ENCODE measurements around the gene ZNF275. TPM values are rescaled to one million over a fixed set of nuclear protein-coding genes. Genes with fewer than 3 reads are reported as not detected.

ZNF275 gene
- total RNA-seq, 1 donor from 2014 or later: 7.5 TPM

- H2AFZ ChIP-seq (replicated peaks): no peak overlapping the region
- no peaks in the 10 kb centered on the region for H3K36me3 ChIP-seq
- no peaks in the 10 kb centered on the region for H3K9me3 ChIP-seq (ENCODE audit: low read depth)
- no peak overlapping the region for H3K4me3 ChIP-seq
- no peaks in the 10 kb centered on the region for H3K79me2 ChIP-seq (ENCODE audit: low read depth)
- no peaks in the 10 kb centered on the region for H3K4me1 ChIP-seq
- Mint-ChIP-seq H3K36me3 (no peaks in the 10 kb centered on the region), H3K27me3 (ENCODE audit: insufficient read depth, low read depth) (peaks cover 8% of the 10 kb centered on the region), H3K4me1 (peaks cover 10% of the 10 kb centered on the region), H3K9me3 (peaks cover 19% of the 10 kb centered on the region), H3K27ac (no peak overlapping the region), H3K4me3 (no peak overlapping the region)
- H3K27ac ChIP-seq: no peak overlapping the region
- H3K27me3 ChIP-seq: no peaks in the 10 kb centered on the region
- TF ChIP-seq, protein P1, sequence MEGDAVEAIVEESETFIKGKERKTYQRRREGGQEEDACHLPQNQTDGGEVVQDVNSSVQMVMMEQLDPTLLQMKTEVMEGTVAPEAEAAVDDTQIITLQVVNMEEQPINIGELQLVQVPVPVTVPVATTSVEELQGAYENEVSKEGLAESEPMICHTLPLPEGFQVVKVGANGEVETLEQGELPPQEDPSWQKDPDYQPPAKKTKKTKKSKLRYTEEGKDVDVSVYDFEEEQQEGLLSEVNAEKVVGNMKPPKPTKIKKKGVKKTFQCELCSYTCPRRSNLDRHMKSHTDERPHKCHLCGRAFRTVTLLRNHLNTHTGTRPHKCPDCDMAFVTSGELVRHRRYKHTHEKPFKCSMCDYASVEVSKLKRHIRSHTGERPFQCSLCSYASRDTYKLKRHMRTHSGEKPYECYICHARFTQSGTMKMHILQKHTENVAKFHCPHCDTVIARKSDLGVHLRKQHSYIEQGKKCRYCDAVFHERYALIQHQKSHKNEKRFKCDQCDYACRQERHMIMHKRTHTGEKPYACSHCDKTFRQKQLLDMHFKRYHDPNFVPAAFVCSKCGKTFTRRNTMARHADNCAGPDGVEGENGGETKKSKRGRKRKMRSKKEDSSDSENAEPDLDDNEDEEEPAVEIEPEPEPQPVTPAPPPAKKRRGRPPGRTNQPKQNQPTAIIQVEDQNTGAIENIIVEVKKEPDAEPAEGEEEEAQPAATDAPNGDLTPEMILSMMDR (IDR thresholded peaks at IDR 0.05): no peak
- no peak for TF ChIP-seq EZH2phosphoT487 (IDR thresholded peaks at IDR 0.05)
- TF ChIP-seq EZH2 (IDR thresholded peaks at IDR 0.05): no peak
- DNase-seq (ENCODE audit: low spot score): no peak
- no peak overlapping the region for H3K9ac ChIP-seq
- no peaks in the 10 kb centered on the region for H4K20me1 ChIP-seq (ENCODE audit: low read depth)
- no peaks in the 10 kb centered on the region for H3F3A ChIP-seq (ENCODE audit: low read depth)
- no peak overlapping the region for H3K4me2 ChIP-seq
Measured at GRCh38 chrX:153302796-153303195, 31.2 kb upstream of the ZNF275 start.

DNA sequence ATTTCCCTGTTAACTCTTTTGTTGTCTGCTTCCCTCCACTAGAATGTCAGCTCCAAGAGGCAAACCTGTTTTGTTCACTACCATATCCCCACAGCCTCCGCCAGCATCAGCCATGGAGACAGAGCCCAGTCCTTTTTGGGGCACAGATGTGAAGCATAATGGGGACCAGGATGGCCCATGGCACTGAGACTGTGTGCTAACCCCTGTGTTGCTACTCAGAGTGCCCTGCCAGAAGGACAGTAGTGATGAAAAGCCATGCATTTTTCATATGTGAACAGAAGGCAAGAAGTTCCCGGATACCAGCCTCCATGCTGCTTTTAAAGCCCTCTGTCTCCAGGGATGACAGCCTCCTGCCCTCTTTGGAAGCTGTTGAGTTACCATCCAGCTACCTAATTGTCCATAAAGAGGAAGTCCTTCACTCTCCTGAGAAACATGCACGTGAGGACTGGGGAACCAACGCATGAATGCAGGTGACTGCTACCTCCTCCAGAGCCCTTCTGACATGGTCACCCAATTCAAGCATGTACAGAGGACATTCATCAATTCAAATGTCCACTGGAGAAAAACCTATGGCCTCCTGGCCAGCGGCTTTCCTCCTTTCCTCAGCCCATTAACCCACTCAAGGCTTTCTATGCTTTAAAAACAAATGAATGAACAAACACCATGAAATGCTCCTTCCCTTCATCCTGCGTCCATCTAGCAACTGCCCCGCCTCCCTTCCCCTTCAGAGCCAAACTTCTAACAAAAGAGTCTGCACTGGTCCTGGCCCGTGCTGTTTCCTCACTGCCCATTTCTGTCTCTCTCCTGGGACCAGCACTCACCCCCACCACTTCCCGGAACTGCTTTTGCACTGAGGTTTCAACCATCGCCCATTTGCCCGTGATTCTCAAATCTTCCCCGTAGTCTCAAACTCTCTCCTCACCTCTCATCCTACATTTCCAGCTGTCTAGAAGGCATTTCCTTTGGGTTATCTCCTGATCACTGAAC is 30.4 kb upstream of the ZNF275 start:
- DNase-seq (ENCODE audit: low spot score): no peak
- H3K9me3 ChIP-seq (ENCODE audit: low read depth): no peaks in the 10 kb centered on the region
- no peaks in the 10 kb centered on the region for H3F3A ChIP-seq (ENCODE audit: low read depth)
- no peaks in the 10 kb centered on the region for H3K79me2 ChIP-seq (ENCODE audit: low read depth)
- Mint-ChIP-seq H3K4me1 (peaks cover 10% of the 10 kb centered on the region), H3K27ac (no peak overlapping the region), H3K9me3 (peaks cover 19% of the 10 kb centered on the region), H3K4me3 (peak overlapping the region; percentile 65), H3K27me3 (ENCODE audit: insufficient read depth, low read depth) (peaks cover 8% of the 10 kb centered on the region), H3K36me3 (no peaks in the 10 kb centered on the region)
- H3K9ac ChIP-seq: no peak overlapping the region
- H3K4me2 ChIP-seq: no peak overlapping the region
- no peaks in the 10 kb centered on the region for H3K27me3 ChIP-seq
- H3K27ac ChIP-seq: no peak overlapping the region
- no peaks in the 10 kb centered on the region for H3K4me1 ChIP-seq
- H3K36me3 ChIP-seq: no peaks in the 10 kb centered on the region
- TF ChIP-seq EZH2phosphoT487 (IDR thresholded peaks at IDR 0.05) (no peak), EZH2 (IDR thresholded peaks at IDR 0.05) (no peak)
- TF ChIP-seq, protein P1 (IDR thresholded peaks at IDR 0.05): no peak
- no peaks in the 10 kb centered on the region for H4K20me1 ChIP-seq (ENCODE audit: low read depth)
- H3K4me3 ChIP-seq: no peak overlapping the region
- H2AFZ ChIP-seq (replicated peaks): no peak overlapping the region

- Mint-ChIP-seq H3K27me3 (ENCODE audit: insufficient read depth, low read depth) (peaks cover 8% of the 10 kb centered on the region), H3K27ac (no peak overlapping the region), H3K9me3 (peaks cover 21% of the 10 kb centered on the region), H3K4me3 (no peak overlapping the region), H3K4me1 (peaks cover 10% of the 10 kb centered on the region), H3K36me3 (no peaks in the 10 kb centered on the region)
- Histone ChIP-seq H3K36me3 (no peaks in the 10 kb centered on the region), H3K9ac (no peak overlapping the region), H3K4me2 (no peak overlapping the region), H3K79me2 (ENCODE audit: low read depth) (no peaks in the 10 kb centered on the region), H3K27ac (no peak overlapping the region), H2AFZ (replicated peaks) (no peak overlapping the region), H4K20me1 (ENCODE audit: low read depth) (no peaks in the 10 kb centered on the region), H3F3A (ENCODE audit: low read depth) (no peaks in the 10 kb centered on the region), H3K4me1 (no peaks in the 10 kb centered on the region), H3K9me3 (ENCODE audit: low read depth) (no peaks in the 10 kb centered on the region), H3K4me3 (no peak overlapping the region), H3K27me3 (no peaks in the 10 kb centered on the region)
- DNase-seq (ENCODE audit: low spot score): no peak
- TF ChIP-seq, protein P1 (IDR thresholded peaks at IDR 0.05): no peak
- TF ChIP-seq EZH2 (IDR thresholded peaks at IDR 0.05) (no peak), EZH2phosphoT487 (IDR thresholded peaks at IDR 0.05) (no peak)
Measured at GRCh38 chrX:153304988-153305736, 28.8 kb upstream of the ZNF275 start.
